NCI-H128 (cell line): ENCODE measurements around the gene DSCAML1.

Experiments used
- DNase-seq: peaks from one replicate; lab custom pipeline; 2025; ENCODE audit not compliant: unreplicated experiment; lab: John Stamatoyannopoulos, UW

Gene DSCAML1

GRCh38 chr11:117392979-117393378 is 404.0 kb downstream of the DSCAML1 start:
- DNase-seq = no peak

- no peak for DNase-seq
Measured at GRCh38 chr11:117392001-117392690, 404.9 kb downstream of the DSCAML1 start.

DNA sequence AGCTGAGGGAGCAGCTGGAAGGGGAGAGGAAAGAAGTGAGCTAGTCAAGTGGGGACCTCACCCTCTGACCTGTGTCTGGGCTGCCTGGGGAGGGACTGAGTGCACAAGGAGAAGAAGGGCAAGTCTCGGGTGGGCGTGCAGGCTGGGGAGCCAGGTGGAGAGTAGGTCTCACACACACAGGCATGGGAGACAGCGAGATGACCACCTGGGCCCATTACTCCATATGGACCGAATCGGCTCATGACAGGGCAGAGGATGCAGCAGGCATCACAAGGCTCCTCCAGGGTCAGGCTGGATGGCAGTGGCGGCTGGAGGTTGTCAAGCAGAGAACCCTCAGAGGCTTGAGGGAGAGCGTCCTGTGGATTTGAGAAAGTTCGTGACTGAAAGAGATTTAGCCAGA is 405.8 kb downstream of the DSCAML1 start:
- no peak for DNase-seq

- DNase-seq = no peak
Measured at GRCh38 chr11:117390743-117391142, 406.3 kb downstream of the DSCAML1 start.

GRCh38 chr11:117387992-117388755 is 408.8 kb downstream of the DSCAML1 start:
- no peak for DNase-seq

DNA sequence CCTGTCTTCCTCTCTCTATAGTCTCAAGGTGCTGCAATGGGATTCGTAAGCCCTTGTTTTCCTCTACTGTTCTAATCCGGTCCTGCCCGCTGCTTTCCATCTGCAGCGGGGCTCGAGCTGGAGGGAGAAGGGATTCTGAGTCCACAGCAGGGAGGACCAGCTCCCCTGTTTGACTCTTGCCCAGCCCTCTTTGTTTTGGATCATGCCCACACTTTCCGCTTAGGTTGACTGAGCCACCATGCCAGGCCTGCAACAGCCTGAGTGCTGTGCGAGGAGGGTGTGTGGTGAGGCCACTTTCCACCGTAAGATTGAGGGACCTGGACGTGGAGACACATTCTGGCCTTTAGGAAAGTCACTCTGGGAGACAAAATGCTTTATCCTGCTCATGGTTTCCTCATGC is 411.1 kb downstream of the DSCAML1 start:
- no peak for DNase-seq

- no peak for DNase-seq
Measured at GRCh38 chr11:117385471-117385870, 411.5 kb downstream of the DSCAML1 start.

DNA sequence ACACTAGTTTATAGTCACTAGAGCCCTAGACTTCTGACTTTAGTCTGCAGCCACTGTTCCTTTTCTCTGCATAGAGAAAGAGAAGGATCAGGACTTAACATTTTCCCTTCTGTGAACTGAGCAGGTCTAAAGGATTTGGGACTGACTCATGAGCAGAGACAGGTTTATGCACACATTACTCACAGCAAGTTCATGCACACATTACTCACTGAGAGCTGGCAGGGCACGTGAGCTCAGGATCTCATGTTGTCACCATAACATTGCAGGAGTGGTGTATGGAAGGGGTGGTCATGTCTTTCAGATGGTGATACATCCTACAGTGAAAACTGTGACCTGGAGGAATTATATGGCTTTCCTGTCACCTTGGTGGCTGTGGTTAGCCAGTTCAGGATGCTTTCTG is 413.0 kb downstream of the DSCAML1 start:
- DNase-seq = no peak

DNA sequence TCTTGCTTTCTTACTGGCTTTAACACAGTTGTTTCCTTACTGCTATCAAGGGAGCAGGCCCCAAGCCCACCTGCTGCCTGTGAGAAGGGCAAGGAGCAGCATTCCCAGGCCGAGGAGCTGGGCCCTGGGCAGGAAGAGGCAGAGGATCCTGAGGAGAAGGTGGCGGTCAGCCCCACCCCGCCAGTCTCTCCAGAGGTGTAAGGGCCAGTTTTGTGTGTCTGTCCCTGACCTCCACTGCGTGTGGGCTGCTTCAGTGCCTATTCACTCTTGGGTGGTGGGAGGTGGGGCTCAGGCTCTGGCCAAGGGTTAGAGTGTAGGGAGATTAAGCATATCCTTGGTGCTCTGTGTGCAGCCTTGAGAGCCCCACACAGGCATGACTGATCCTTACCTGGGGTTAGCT is 414.3 kb downstream of the DSCAML1 start:
- no peak for DNase-seq

DNA sequence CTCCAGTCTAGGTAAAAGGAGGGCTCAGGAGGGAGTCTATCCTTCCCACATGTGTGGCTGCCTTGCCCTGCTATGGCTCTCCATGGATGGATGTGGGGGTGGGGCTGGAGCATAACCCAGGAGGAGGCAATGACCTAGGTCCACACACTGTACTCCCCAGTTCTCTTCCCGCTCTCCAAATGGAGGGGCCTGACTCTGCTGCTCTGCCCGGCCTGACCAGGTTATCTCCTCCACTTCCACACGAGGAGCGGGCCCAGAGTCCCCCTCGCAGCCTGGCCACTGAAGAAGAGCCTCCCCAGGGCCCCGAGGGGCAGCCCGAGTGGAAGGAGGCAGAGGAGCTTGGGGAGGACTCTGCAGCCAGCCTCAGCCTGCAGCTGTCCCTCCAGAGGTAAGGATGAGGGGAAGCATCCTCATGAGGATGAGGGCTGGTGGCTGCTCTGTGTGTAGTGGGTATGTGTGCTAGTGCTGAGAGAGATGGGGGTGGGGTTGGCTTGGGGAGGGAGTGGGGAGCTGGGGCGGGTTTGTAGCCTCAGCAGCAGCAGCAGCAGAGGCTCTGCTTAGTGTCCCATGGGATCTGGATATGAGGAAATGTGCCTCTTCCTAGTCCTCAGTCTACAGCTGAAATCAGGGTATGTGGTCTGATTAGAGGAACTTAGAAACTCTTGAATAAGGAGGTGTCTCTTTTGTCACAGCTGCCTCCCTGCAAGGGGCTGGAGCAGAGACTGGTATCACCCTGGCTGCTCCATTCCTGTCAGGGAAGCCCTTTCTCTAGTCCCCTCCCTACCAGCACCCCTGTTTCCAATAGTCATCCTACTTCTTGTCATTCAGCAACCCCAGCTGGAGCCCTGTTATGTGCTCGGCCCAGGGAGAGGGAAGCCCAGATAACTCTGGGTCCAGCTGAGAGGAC is 415.3 kb downstream of the DSCAML1 start:
- DNase-seq = no peak

DNA sequence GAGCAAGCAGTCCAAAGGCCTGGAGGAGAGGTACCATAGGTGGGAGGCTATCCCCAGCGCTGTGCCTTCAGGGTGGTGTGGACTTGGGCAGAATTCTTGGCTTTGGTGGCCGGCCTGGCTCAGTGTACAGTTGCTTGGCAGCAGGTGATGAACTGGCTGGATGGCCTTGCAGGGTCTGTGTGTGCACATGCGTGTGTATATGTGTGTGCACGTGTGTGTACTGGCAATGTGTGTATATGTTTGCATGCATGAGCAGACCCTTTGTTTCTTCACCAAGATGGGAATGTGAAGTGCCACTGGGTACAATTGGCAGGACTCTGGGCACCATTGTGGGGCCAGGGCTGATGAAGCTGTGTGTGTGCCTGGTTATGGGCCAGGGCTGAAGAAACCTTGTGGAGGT is 416.3 kb downstream of the DSCAML1 start:
- no peak for DNase-seq

DNA sequence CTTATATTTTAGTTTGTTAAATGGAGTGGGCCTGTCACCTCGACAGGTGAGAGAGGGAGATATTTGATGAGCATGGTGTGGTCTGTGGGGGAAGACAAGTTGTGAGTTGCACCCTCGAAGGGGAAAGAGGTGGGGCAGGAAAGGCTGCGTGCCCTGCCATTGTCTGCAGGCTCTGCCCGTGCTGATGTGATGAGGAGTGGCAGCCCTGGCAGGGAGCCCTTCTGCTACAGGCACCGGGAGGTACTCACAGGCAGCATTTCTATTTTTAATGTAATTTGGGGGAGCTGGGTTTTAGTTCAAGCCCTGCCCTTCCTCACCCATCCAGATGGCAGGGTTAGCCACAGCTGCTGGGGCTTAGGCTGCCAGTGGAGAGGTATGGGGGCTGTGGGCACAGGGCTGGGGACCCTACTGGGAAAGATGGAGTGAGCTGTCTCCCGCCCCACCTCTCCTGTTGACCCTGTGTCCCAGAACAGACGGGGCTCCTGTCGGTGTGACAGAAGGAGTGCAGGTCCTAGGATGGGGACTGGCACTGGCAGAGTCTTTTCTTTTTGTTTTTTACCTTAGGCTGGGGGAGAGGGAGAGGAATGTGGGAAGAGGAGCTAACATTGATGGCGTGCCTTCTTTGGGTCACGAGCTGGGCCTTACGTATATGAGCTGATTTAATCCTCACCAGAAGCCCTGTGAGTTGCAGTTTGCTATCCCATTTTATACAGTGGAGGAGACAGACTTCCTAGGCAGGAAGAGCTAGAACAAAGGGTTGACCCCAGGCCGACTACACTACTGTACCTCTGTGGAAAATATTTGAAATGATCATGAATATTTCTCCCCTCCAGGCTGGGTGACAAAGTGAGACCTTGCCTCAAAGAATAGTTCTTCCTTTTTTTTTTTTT is 417.8 kb downstream of the DSCAML1 start:
- no peak for DNase-seq
